ENCODE data around the gene PPIF.

The PPIF gene

GRCh38 chr10:79347226-79347893 lies at the start of gene PPIF:
PPIF (plus strand) TSS chr10:79347469; CDS start chr10:79347549, 80 bp downstream.
- intact Hi-C loops (cut with DNase I): loop anchor here (2.0 to 5.0 kb wide), 2 partner anchors 55 to 73 kb away; no protein-coding TSS in a partner anchor
- DNase-seq: peak; percentile 90 to 100 (median 96)

- peak in 3 of 10 donors; percentile 52 to 86 (median 58) for DNase-seq
- intact Hi-C loops (cut with DNase I): no loop called here
Observed at GRCh38 chr10:79298403-79299244, 48.6 kb upstream of the PPIF start.

GRCh38 chr10:79299397-79300241 lies 47.6 kb upstream of the PPIF start:
- intact Hi-C loops (cut with DNase I): no loop called here
- peak in 1 of 10 donors; percentile 42 for DNase-seq

GRCh38 chr10:79300711-79301110 lies 46.6 kb upstream of the PPIF start:
- intact Hi-C loops (cut with DNase I): no loop called here
- peak in 1 of 10 donors; percentile 16 for DNase-seq

GRCh38 chr10:79301754-79302530 lies 45.3 kb upstream of the PPIF start:
- intact Hi-C loops (cut with DNase I): no loop called here
- peak in 3 of 10 donors; percentile 21 to 76 (median 53) for DNase-seq

GRCh38 chr10:79303631-79304478 lies 43.4 kb upstream of the PPIF start:
- peak in 3 of 10 donors; percentile 16 to 63 (median 49) for DNase-seq

GRCh38 chr10:79304479-79305087 lies 42.7 kb upstream of the PPIF start:
- intact Hi-C loops (cut with DNase I): no loop called here
- DNase-seq: peak in 3 of 10 donors; percentile 16 to 33 (median 21)

More at GRCh38 chr10:79303631-79304478, 43.4 kb upstream of the PPIF start:
- intact Hi-C loops (cut with DNase I): no loop called here

GRCh38 chr10:79305515-79305914 lies 41.8 kb upstream of the PPIF start:
- peak in 4 of 10 donors; percentile 11 to 66 (median 42) for DNase-seq
- intact Hi-C loops (cut with DNase I): no loop called here

GRCh38 chr10:79305988-79306387 lies 41.3 kb upstream of the PPIF start:
- intact Hi-C loops (cut with DNase I): no loop called here
- DNase-seq: peak in 4 of 10 donors; percentile 12 to 65 (median 58)

GRCh38 chr10:79306644-79307220 lies 40.5 kb upstream of the PPIF start:
- peak in 3 of 10 donors; percentile 7 to 55 (median 43) for DNase-seq
- intact Hi-C loops (cut with DNase I): no loop called here

- DNase-seq: peak in 3 of 10 donors; percentile 58 to 78 (median 71)
- intact Hi-C loops (cut with DNase I): no loop called here
Observed at GRCh38 chr10:79308016-79308415, 39.3 kb upstream of the PPIF start.

GRCh38 chr10:79308969-79309665 lies 38.2 kb upstream of the PPIF start:
- intact Hi-C loops (cut with DNase I): no loop called here
- DNase-seq: peak in 4 of 10 donors; percentile 21 to 73 (median 60)

GRCh38 chr10:79310200-79310865 lies 36.9 kb upstream of the PPIF start:
- intact Hi-C loops (cut with DNase I): no loop called here
- peak in 7 of 10 donors; percentile 51 to 94 (median 54) for DNase-seq

- DNase-seq: peak in 7 of 10 donors; percentile 43 to 93 (median 63)
- intact Hi-C loops (cut with DNase I): no loop called here
Observed at GRCh38 chr10:79310911-79311573, 36.2 kb upstream of the PPIF start.

- intact Hi-C loops (cut with DNase I): no loop called here
- peak in 8 of 10 donors; percentile 33 to 93 (median 52) for DNase-seq
Observed at GRCh38 chr10:79311581-79312407, 35.5 kb upstream of the PPIF start.

Measured in posterior cingulate gyrus (tissue), 11 donors.